Transverse colon (tissue), 3 donors: ENCODE results near the gene ZYX.

ENCODE experiments used
- CTCF ChIP-seq, 5 experiments: fragments of 200-600 bp in 3 of 5; fragments of 450-650 bp in 2 of 5; sonication (generic) in 3 of 5; IDR thresholded peaks; 1 replicate in 2 of 5; 2 replicates in 3 of 5; pipeline ENCODE4 v1.5.1; 2016 to 2017; ENCODE audit warnings: antibody characterized with exemption in 5 of 5, inconsistent platforms in 3 of 5, mild to moderate bottlenecking in 2 of 5, moderate library complexity in 1 of 5
- EP300 ChIP-seq: sonication (generic); formaldehyde crosslinking; IDR thresholded peaks from one replicate; pipeline ENCODE4 v1.6.1; 2017; ENCODE audit warnings: antibody characterized with exemption, low read depth

- TF ChIP-seq CTCF (IDR thresholded peaks at IDR 0.05) (no peak), EP300 (no peak)
Observed at GRCh38 chr7:143375298-143376034, 5.7 kb upstream of the ZYX start.
